Measurements from ENCODE around the gene SLC44A2. TPM values are rescaled to one million over a fixed set of nuclear protein-coding genes. Genes with fewer than 3 reads are reported as not detected.
"Not testable (repeated sequence)": the region's sequence is repeated elsewhere in the genome, so short reads cannot be mapped to it uniquely, and the experiment has no call there.

The SLC44A2 gene
- total RNA-seq, 3 donors from 2014 or later: 41.5 to 45.8 (median 44.3) TPM

DNA sequence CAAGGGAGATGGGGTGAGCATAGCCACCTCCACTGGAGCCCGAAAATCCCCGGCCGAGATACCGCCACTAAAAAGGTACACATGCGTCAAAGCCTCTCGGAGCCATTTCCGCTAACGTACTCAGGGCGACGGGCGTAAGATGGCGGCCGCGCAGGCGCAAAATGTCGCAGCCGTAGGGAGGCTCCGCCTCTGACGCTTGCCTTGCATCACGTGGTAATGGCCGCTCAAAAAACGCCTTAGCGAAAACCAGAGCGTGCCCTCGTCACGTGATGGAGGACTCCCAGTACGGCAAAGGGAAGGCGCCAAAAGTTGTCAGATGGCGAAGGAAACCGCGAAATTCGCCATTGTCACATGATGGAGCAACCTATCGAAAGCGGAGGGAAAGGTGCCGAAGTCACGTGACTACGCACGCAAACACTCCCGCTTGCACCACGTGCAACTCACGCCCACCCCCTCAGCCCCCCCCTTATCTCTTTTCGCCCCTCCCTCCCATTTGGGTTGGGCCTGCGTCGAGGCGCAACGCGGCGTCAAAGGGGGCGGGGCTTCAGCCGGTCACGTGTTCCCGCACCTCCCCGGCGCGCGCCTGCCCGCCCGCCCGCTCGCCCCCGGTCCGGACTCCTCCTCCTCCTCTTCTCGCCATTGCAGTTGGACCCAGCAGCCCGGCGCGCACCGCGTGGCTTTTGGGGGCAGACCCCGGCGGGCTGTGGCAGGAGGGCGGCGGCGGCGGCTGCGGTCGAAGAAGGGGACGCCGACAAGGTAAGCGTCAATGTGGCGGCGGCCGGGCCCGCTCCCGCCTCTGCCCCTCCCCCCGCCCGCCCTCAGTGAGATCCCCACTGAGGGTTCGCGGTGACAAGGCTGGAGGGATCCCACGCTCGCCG lies 28.6 kb downstream of the SLC44A2 start, which contains the start of gene ILF3:
Gene ILF3, plus strand, starts transcription at position 615 of the 878 bp plus-strand sequence. CDS start 16,260 bp downstream, outside the sequence.
- peaks cover 16% of the 10 kb centered on the region for H3K36me3 Mint-ChIP-seq (ENCODE audit: insufficient read depth)
- H3K4me3 Mint-ChIP-seq: peak within 1 kb of the TSS; percentile 92
- no peaks in the 10 kb centered on the region for H3K27me3 Mint-ChIP-seq (ENCODE audit: low read depth)
- H3K4me1 Mint-ChIP-seq (ENCODE audit: low read depth): peaks cover 36% of the 10 kb centered on the region
- ATAC-seq: peak; percentile 77
- peak; percentile 100 for DNase-seq
- H3K9me3 Mint-ChIP-seq: no peaks in the 10 kb centered on the region

DNA sequence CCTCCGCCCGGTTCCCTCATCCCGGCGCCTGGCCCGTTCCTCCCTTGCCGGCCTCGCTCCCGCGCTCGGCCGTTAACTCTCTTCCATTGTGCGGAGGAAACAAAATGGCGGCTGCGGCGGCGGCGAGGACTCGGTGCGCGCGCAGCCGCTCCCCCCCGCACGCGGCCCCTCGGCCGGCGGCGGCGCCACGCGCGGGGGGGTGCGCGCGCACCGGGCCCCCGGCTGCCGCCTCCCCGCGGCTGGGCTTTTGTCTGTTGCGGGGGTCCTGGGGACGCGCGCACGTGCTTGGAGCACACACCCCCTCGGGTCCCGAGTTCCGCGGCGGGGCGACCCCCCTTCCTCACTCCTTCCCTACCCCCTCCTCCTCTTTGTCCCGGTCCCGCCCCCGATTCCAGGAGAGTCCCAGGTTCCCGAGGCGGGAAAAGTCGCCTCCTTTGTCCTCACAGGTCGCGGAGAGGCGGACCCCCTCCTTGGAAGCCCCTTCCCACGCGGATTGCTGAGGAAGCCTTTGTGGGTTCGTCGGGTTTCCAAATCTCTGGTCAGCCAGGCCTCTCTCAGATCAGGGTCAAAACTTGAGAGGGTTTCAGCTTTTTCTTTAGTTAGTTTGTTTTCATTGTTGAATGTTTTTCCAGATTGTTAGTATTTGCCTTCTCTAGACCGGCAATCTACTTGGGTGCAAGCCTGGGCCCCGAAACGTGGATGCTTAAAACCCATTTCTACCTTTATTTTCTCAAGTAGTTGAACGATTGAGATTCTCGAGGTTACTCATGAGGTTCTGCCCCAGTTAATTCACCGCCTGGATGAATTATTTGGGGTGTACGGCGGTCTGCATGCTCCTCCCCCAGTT lies 29.5 kb downstream of the SLC44A2 start:
- Mint-ChIP-seq H3K4me1 (ENCODE audit: low read depth) (peaks cover 41% of the 10 kb centered on the region), H3K4me3 (peak overlapping the region; percentile 92), H3K27me3 (ENCODE audit: low read depth) (no peaks in the 10 kb centered on the region), H3K36me3 (ENCODE audit: insufficient read depth) (peaks cover 18% of the 10 kb centered on the region), H3K9me3 (no peaks in the 10 kb centered on the region)
- peak; percentile 55 for DNase-seq
- ATAC-seq: peak; percentile 42 to 45

DNA sequence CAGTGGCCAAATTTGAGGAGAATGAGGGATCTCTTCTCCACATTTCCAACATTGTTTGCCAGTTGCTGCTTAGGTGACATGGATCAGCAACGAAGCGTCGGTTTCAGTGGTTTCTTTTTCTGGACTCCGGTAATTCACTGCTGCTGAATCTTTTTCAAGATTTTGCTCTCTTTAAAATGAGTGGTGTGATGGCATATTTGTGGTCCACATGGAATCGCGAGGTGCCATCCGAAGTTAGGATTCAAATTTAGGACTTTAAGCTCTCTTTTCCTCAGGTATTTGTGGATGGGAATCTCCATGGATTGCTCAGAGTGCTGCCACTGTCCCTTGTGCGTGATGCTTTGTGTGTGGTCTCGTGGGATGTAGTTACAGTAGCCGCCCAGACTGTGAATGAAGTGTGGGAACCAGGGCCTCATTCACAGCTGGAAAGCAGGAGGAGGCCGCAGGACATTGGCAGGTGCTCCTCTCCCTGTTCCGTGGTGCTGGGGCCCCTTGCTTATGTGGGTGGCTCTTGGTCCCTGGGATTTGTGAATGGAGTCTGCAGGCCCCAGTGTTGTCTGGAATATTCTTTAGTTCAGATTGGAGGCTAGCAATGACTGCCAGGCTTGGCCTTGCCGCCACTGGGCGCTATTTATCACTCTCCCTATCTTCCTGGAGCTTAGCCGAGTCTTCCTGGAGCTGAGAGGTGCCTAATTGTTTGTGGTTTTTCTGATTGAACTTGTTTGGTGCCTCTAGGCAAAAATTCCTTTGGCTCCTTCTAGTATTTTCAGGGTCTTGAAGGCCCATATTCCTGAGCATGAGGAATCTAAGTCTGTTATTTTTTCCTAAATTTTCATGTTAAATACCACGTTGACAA lies 30.3 kb downstream of the SLC44A2 start:
- ATAC-seq (no peak), DNase-seq (no peak)
- no peaks in the 10 kb centered on the region for H3K27me3 Mint-ChIP-seq (ENCODE audit: low read depth)
- H3K4me3 Mint-ChIP-seq: peak overlapping the region; percentile 92
- H3K4me1 Mint-ChIP-seq (ENCODE audit: low read depth): peaks cover 49% of the 10 kb centered on the region
- peaks cover 24% of the 10 kb centered on the region for H3K36me3 Mint-ChIP-seq (ENCODE audit: insufficient read depth)
- no peaks in the 10 kb centered on the region for H3K9me3 Mint-ChIP-seq

DNA sequence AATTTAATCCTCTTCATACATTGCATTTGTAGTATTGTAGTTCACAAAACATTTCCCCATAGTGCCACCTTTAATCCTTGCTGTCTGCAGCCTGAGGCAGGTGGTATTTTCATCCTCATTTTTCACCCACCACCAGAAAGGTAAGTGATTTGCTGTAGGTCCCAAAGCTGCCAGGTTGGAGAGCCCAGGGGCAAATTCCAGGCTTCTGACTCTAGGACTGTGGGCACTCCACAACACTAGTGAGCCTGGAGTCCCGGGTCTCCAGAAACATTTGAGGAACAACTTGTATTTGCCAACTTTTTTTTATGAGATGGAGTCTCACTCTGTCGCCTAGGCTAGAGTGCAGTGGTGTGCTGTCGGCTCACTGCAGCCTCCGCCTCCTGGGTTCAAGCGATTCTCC lies 35.0 kb downstream of the SLC44A2 start:
- no peaks in the 10 kb centered on the region for H3K9me3 Mint-ChIP-seq
- DNase-seq (no peak), ATAC-seq (no peak)
- H3K4me1 Mint-ChIP-seq (ENCODE audit: low read depth): peaks cover 64% of the 10 kb centered on the region
- H3K27me3 Mint-ChIP-seq (ENCODE audit: low read depth): no peaks in the 10 kb centered on the region
- no peak overlapping the region for H3K4me3 Mint-ChIP-seq
- H3K36me3 Mint-ChIP-seq (ENCODE audit: insufficient read depth): peaks cover 34% of the 10 kb centered on the region

DNA sequence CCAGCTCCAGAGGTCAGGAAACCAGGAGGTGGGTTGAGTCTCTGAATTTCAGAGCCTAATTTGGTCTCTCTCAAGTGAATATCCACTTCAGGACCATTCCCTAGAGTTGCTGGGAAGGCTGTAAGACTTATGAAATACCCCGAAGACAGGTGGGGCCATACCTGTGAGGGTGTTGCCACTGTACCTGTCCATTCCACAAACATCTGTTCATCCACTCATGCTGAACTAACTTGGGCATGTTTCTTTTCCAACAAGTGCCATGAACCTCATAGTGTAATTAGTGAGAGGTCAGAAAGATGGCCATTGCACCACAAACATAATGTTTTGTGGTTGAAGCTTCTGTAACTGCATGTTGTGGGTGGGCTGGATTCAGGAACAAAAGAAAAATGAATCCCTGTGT lies 36.6 kb downstream of the SLC44A2 start:
- Mint-ChIP-seq H3K4me1 (ENCODE audit: low read depth) (peaks cover 60% of the 10 kb centered on the region), H3K4me3 (no peak overlapping the region), H3K9me3 (no peaks in the 10 kb centered on the region), H3K27me3 (ENCODE audit: low read depth) (no peaks in the 10 kb centered on the region), H3K36me3 (ENCODE audit: insufficient read depth) (peaks cover 24% of the 10 kb centered on the region)
- ATAC-seq (no peak), DNase-seq (no peak)

DNA sequence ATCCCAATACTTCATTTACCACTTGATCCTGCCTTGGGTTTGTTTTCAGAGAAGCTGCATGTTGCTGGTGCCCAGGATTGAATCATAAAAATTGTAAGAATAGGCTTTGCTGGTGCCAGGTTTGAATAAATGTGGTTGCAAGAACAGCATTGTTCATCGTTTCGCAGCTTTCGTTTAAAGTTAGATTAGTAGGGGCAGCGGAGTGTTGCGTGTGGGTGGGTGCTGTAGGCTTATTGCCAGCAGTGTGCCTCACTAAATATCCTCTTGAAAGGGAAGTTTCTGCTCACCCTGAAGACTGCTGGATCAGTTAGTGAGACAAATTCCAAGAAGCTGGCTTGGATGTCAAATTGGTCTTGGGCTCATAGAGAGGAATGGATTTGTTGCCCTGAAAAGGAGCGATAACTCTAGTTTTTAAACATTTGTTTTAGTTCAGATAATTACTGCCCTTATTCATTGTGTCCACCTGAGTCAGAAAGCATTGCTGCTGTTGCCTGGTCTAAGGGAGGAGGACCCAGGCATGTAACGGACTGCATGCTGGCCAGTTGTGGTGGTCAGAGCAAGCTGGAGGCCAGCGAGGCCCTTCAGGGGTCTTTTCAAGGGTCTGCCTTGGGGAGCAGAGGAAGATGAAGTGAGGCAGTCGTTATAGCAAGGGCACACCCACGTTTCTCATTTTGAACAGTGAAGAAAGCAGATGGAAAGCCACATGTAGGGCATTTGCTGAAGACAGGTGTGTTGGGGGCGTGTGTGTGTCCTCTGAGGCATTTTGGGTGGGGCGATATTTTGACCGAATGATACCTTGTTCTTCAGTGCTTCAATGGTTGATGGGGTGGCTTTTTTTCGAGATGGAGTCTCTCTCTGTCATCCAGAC lies 37.3 kb downstream of the SLC44A2 start:
- no peaks in the 10 kb centered on the region for H3K27me3 Mint-ChIP-seq (ENCODE audit: low read depth)
- ATAC-seq (peak; percentile 66 to 69), DNase-seq (no peak)
- H3K9me3 Mint-ChIP-seq: no peaks in the 10 kb centered on the region
- H3K4me1 Mint-ChIP-seq (ENCODE audit: low read depth): peaks cover 57% of the 10 kb centered on the region
- peaks cover 21% of the 10 kb centered on the region for H3K36me3 Mint-ChIP-seq (ENCODE audit: insufficient read depth)
- peak overlapping the region; percentile 41 for H3K4me3 Mint-ChIP-seq

DNA sequence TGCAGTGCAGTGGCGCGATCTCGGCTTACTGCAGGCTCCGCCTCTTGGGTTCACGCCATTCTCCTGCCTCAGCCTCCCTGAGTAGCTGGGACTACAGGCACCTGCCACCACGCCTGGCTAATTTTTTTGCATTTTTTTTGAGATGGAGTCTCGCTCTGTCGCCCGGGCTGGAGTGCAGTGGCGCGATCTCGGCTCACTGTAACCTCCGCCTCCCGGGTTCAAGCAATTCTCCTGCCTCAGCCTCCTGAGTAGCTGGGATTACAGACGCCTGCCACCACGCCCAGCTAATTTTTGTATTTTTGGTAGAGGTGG lies 37.9 kb downstream of the SLC44A2 start:
- Mint-ChIP-seq H3K36me3 (ENCODE audit: insufficient read depth) (peaks cover 25% of the 10 kb centered on the region), H3K4me1 (ENCODE audit: low read depth) (peaks cover 63% of the 10 kb centered on the region)
- H3K4me3 Mint-ChIP-seq; H3K9me3 Mint-ChIP-seq; ATAC-seq; H3K27me3 Mint-ChIP-seq (ENCODE audit: low read depth); DNase-seq: not testable (repeated sequence)

DNA sequence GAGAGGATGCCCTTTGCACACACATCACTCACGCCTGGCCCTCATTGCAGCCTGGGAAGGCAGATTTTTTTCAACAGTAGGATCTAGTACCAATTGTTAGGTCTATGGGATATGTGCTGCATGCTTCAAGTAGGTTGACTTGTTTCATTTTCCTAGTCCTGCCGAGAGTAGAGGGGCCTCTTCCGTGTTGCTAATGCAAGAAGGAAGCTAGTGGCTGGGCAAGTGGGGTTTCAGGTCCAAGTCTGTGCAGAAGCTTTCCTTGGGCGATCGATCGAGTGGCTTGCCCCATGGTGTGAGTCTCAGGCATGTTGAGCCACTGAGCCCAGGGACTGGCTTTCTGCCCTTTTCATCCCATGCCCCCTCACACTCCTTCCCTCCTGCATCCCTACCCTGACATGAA lies 42.5 kb downstream of the SLC44A2 start:
- peak; percentile 24 to 26 for ATAC-seq
- Mint-ChIP-seq H3K27me3 (ENCODE audit: low read depth) (no peaks in the 10 kb centered on the region), H3K36me3 (ENCODE audit: insufficient read depth) (peaks cover 23% of the 10 kb centered on the region), H3K4me3 (no peak overlapping the region), H3K9me3 (no peaks in the 10 kb centered on the region), H3K4me1 (ENCODE audit: low read depth) (peaks cover 45% of the 10 kb centered on the region)
- DNase-seq: no peak

DNA sequence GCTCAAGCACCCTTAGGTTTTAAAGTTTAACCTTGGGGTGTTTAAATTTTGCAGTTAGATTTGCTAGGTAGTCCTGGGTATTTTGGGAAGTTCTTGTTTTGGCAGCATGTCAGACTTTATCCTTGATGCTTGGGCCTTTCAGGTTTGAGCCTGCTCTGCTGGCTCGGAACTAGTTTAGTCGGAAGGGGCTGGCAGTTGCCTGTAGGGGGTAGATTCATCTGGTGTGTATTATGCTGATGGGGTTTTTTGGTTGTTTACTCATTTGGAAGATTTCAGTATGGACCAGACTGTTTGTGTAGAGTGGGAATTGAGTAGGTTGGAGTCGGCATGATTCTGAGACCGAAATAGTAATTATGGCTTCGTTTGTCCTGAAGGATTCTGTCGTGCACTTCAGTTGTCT lies 43.9 kb downstream of the SLC44A2 start:
- H3K36me3 Mint-ChIP-seq (ENCODE audit: insufficient read depth): peaks cover 23% of the 10 kb centered on the region

DNA sequence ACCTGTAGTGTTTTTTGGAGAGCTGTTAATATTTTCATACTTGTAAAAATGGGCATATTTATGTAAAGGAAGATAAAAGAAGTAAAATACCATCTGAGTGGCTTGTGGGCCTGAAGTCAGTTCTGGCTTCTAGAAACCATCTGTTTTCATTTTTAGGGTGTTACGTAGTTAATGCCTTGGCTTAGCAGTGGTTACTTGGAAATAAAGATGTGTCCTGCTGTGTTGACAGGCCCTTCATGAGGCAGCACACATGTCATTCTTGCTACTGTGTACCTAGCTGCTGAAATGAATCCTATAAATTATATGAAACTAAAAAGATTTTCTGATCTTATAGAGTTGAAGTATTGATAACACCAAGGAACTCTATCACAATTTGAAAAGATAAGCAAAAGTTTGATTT lies 44.8 kb downstream of the SLC44A2 start:
- Mint-ChIP-seq H3K27me3 (ENCODE audit: low read depth) (no peaks in the 10 kb centered on the region), H3K36me3 (ENCODE audit: insufficient read depth) (peaks cover 26% of the 10 kb centered on the region), H3K9me3 (no peaks in the 10 kb centered on the region), H3K4me1 (ENCODE audit: low read depth) (peaks cover 33% of the 10 kb centered on the region), H3K4me3 (no peak overlapping the region)
- ATAC-seq (no peak), DNase-seq (no peak)

More for the DNA sequence above, 43.9 kb downstream of the SLC44A2 start:
- DNase-seq: no peak
- ATAC-seq: no peak
- Mint-ChIP-seq H3K9me3 (no peaks in the 10 kb centered on the region), H3K4me1 (ENCODE audit: low read depth) (peaks cover 33% of the 10 kb centered on the region), H3K27me3 (ENCODE audit: low read depth) (no peaks in the 10 kb centered on the region), H3K4me3 (no peak overlapping the region)

DNA sequence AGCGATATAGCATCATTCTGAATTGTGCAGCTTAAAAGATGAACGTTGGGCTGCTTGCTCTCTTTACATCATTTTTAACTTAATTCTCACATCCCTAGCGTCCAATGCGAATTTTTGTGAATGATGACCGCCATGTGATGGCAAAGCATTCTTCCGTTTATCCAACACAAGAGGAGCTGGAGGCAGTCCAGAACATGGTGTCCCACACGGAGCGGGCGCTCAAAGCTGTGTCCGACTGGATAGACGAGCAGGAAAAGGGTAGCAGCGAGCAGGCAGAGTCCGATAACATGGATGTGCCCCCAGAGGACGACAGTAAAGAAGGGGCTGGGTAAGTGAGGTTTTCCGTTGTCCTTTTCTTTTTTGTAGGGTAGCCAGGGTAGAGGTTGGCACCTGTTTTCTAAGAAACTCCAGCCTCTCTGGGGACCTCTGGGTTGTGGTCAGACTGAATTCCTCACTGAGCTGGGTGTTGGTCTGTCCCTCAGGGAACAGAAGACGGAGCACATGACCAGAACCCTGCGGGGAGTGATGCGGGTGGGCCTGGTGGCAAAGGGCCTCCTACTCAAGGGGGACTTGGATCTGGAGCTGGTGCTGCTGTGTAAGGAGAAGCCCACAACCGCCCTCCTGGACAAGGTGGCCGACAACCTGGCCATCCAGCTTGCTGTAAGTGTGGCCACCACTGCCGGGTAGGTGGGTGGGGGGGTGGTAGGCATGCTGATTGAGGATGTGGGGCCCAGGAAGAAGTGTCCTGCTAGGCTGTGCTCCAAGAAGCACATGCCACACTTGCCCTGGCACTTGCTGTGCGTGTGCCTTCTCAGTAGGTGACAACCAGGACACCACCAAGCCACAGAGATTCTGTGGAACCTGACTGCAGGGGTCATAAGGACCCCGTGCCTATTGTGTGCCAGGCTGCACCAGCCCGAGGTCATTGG lies 45.8 kb downstream of the SLC44A2 start:
- Mint-ChIP-seq H3K4me1 (ENCODE audit: low read depth) (peaks cover 31% of the 10 kb centered on the region), H3K36me3 (ENCODE audit: insufficient read depth) (peaks cover 26% of the 10 kb centered on the region), H3K4me3 (no peak overlapping the region), H3K9me3 (no peaks in the 10 kb centered on the region), H3K27me3 (ENCODE audit: low read depth) (no peaks in the 10 kb centered on the region)
- ATAC-seq: peak in 1 of 2 donors; percentile 21
- DNase-seq: no peak

DNA sequence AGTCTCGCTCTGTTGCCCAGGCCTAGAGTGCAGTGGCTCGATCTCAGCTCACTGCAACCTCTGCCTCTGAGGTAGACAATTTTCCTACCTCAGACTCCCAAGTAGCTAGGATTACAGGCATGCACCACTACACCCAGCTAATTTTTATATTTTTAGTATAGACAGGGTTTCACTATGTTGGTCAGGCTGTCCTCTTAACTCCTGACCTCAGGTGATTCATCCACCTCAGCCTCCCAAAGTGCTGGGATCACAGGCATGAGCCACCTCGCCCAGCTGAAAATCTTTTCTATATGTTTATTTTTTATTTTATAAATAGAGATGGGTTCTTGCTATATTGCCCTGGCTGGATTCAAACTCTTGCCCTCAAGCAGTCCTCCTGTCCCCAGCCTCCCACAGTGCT lies 46.6 kb downstream of the SLC44A2 start:
- not testable (repeated sequence) for ATAC-seq

More for the DNA sequence above, 46.6 kb downstream of the SLC44A2 start:
- not testable (repeated sequence) for H3K9me3 Mint-ChIP-seq; H3K27me3 Mint-ChIP-seq (ENCODE audit: low read depth); H3K4me3 Mint-ChIP-seq; DNase-seq
- Mint-ChIP-seq H3K4me1 (ENCODE audit: low read depth) (peaks cover 23% of the 10 kb centered on the region), H3K36me3 (ENCODE audit: insufficient read depth) (peaks cover 30% of the 10 kb centered on the region)

Measured in activated T-cell treated with anti-CD3 and anti-CD28 coated beads, Interleukin-2, amount 50 U/mL, for 4 hours (primary cell).